GM21515 (cell line): ENCODE data around the gene NFASC.

Source experiments
- ATAC-seq: cut with Tn5 transposase; IDR thresholded peaks from one replicate; pipeline ENCODE4 v1.9.1; 2021; ENCODE audit not compliant: unreplicated experiment

Gene NFASC

DNA sequence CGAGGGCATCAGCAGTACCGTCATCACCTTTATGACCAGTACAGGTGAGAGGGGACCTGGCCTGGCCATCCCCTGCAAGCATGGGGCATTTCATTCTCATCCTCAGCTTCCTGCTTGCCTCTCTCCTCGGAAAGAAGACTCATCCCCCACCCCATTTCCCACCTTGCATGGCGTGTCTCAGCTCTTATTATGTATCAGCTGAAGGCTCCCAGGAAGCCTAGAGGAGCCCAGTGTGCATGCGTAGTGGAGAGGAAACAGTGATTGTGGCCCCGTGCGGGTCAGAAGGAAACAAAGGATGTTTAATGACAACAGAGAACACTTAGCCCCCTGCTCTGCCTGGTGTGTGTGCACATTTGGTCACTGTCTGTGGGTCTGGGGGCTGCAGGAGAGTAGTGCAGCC is 132.0 kb downstream of the NFASC start:
- no peak for ATAC-seq

DNA sequence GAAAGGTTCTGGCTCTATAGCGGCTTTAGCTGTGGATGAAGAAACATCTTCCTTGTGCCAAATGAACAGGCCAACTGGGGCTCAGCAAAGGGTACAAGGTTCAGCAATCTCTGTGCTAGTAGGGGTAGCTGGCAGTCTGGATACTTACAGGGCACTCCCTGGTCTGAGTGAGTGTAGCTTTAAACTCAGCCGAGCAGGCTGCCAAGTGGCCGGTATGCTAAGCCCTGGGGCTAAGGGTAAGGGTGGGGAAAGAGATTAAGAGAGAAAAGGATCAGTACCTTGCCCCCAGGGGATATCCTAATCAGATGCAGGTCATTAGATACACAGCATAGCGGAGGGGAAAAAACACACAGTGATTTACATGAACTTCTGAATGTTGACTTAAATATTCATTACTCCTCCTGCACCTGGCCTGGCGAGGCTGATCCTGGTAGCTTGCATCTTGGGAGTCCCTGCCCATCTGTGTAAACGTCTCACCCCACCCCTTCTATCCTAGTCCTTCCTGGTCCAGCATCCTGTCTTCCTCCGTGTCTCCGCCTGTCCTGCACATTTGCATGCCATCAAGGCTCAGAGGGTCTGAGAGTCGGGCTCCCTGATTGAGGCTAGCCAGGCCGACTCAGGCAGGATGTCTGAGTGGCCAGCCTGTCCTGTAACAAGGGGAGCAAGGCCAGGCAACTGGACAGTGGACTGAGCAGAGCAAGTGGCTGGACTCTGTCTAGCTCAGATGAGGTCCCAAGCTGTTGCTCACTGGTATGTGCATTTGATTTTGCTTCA is 132.9 kb downstream of the NFASC start:
- no peak for ATAC-seq

GRCh38 chr1:205004351-205004750 is 133.7 kb downstream of the NFASC start:
- ATAC-seq, result no peak

DNA sequence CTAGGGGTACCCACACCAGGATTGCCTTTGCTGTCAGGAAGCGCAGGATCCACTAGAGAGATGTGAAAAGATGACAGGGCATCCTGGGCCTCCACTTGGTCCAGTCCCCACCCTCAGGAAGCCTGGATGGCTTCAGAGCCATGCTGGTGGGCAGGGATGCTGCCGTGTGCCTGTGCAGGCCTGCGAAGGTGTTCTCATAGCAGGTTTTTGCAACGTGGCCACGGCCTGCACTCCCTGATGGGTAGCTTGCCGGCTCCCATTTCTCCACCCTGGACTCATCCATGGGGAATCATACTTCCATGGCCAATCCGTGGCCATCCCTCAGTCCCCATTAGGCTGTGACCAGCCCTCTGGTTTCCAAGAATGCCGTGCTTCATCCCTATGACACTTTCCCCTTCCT is 138.2 kb downstream of the NFASC start:
- ATAC-seq, result no peak

DNA sequence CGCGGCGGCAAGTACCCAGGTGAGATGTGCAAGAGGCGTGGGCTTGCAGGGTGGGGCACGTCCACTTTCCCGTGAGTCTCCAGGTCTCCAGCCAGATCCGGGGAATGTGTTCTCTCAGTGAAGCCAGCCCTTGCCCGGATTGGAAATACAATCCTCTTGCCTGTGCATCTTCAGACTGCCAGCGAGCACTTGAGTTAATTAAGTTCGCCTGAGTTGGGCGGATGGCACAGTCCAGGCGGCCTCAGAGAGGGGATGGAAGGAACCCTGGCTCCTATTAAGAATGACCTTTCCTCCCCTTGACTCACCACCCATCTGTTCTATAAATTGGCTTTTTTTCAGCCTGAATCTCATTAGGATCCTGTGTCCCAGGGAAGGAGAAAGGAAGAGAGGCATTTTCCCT is 139.0 kb downstream of the NFASC start:
- ATAC-seq, result no peak

GRCh38 chr1:205012391-205013140 is 141.9 kb downstream of the NFASC start:
- ATAC-seq, result no peak

DNA sequence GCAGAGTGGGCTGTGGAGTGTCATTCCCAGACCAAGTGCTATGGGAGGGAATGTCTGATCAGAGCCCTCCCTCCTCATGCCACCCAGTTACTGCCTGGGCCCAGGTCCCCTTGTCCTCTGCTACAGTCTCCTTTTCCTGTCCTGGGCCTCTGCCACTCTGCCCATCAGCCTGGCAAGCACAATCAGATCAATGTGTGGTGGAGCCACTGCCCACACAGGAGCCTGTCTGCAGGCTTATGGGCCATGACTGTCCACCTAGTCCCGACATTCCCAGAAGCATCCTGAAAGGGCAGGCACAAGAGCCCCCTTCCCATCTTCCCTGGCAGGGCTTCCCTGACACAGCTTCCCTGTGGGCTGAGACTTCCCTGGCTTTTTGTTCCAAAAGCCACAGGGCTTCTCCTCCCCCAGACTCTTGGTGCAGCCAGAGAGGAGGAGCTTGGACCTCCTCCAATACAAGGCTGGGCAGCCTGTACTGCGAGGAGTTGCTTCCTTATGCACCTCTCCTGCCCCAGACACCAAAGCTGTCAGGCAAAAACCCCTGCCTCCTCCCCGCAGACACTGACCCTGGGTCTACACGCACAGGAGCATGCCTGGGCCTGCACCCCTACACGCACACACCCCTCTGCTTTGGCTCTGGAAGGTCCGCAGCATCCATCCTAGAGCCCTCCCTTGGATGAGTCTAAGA is 143.2 kb downstream of the NFASC start:
- no peak for ATAC-seq

DNA sequence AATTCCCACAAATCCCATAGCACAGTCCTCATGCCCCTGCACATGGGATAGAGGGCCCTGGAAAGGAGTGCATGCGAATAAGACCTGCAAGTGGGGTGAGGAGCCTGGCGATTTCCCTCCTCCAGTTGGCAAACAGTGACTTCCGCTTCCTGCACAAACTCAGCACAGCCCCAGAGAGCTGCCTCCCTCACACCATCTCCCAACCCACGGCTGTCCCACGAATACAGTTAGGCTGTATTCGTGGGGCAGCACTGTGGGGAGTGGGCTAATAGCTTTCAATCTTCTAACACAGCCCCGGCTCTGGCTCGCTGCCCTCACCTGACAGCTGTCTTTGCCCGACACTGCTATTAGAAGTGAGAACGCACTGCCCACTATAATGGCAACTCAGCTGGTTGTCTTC is 144.1 kb downstream of the NFASC start:
- no peak for ATAC-seq

DNA sequence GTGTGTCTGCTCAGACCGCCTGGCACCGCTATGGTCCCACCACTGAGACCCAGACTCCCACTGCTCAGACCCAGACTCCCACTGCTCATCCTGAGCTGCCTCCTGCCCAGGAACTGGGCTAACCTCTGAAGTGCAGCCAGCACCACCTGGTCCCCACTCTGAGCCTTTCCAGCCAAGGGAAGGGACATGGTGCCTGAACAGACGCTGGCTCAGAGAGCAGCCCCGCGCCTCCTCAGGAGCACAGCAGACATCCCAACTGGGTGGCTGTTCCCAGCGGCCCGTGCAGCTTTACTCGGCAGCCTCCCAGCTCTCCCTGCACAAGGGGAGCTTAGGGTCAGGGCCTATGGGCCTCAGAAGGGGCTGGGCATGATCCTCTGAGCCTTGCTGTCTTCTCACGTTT is 144.6 kb downstream of the NFASC start:
- ATAC-seq, result no peak

GRCh38 chr1:205016075-205016474 is 145.4 kb downstream of the NFASC start:
- no peak for ATAC-seq

- ATAC-seq, result no peak
Measured at GRCh38 chr1:205016584-205016983, 145.9 kb downstream of the NFASC start.

DNA sequence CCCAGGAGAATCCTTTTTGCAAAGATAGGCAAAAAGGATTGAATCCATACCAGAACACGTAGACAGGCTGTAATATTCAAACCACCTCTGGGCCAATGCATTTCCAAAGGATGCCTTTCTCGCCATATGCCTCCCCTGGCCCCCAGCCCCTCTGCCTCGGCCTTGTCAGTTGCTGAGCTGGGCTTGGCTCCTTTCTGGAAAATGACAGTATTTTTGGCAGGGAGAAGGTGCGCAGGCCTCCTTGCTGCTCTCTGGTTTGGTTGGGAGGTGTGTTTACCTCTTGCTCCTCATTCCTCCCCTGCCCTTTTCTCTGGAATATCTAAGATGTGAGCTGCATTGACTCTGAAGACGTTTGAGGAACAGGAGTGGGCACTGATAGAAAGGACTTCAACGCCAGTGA is 146.3 kb downstream of the NFASC start:
- no peak for ATAC-seq

DNA sequence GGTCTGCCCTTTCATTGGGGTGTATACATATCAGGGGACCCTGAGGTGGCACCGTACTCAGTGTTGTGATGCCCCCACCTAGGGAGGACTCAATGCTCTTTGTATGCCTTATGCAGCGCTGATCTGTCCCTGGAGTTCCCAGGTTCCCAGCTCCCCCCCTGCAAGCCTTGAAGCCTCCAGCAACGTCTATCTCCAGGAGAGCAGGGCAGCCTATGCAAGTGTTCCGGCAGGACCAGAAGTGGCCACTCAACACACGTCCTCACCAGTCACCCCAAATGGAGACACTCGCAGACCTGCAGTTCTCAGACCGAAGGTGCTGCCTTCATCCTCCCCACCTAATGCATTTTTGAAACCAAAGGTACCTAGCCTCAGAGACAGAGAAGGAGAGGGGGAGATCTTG is 147.1 kb downstream of the NFASC start:
- ATAC-seq, result no peak

DNA sequence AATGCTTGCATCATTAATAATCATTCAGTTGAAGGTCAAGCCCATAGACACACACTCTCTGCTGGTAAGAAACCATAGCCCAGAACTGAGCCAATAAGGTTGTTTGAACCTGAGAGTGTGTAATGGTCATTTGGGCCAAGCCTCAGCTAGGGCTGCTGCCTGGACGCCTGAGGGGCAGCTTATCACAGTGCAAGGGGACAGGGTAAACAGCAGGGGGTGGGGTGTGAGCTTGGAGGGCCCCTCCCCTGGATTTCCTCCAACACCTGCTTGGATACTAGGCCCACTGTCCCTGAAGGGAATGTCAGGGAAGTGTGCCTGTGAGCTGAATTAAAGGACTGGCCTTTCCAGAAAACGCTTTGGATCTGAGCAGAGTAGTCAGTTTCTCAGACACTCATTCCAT is 147.7 kb downstream of the NFASC start:
- no peak for ATAC-seq

DNA sequence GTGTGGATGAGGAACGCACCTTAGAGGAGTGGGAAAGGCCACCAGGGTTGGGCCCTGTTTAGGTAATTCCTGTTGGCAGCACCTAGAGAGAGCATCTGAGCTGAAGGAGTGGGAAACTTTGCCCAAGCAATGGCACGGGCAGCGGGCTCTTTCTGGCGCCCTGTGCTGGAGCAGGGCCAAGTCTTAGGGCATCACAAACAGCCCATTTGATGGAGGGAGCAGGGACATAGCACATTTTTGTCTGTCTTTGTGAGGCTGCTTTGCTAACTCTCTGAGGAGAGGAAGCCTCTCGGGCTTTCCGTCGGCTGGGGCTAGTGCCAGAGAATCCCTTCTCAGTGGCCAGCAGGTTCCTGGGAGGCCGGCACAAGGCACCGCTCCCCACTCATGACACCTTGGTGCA is 149.8 kb downstream of the NFASC start:
- no peak for ATAC-seq

DNA sequence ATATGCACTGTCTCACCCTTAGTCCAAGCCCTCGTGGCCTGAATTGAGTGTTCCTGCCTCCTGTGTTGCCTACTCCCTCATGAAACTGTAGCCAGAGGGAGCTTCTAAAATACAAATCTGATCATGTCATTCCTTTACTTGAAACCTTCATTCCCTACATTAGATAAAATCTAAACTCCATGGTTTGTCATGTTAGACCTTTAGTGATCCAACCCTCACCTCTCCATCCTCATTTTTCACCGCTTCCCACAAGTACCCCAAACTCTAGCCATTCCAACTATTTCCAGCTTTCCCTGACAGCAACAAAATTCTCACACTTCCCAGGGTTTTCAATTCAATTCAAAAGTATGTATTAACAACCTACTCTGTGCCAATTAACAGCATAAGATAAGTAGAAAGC is 154.0 kb downstream of the NFASC start:
- ATAC-seq, result no peak

- ATAC-seq, result no peak
Measured at GRCh38 chr1:205025239-205025638, 154.6 kb downstream of the NFASC start.

DNA sequence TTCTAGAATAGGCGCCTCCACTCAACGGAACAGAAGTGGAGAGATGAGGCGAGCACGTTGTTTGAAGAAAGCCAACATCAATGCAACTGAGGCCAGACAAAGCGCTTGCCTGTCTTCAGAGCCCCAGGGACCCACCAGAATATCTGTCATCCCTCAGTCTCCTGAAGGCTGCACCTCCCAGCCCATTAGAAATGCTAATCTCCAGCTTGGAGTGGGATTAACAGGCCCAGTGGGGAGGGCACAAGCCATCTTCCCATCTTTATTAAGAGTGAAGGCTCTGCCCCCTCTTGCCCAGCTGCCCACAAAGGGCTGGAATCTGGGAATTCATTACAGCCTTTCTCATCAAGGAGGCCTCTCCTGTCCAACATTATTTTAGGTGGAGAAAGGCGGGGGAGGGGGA is 155.5 kb downstream of the NFASC start:
- no peak for ATAC-seq

DNA sequence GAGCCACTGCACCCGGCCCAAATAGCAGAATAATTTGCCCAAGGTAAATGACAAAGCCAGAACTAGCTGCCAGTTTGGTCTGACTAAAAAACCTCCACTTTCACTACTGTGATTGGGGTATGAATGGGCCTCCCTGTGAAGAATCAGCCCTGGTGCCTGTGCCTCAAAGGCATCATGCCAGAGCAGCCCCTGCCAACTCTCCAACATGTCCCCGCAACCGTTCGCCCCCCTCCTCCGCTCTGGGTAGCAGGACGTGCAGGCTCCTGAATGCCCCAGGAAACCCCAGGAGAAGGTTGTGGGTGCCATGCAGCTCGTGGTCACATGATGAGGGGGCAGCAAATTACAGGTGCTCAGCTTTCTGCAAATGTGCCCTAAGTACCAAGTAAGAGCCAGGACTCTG is 157.7 kb downstream of the NFASC start:
- ATAC-seq, result no peak

GRCh38 chr1:205028924-205029323 is 158.3 kb downstream of the NFASC start:
- no peak for ATAC-seq

GRCh38 chr1:205030241-205030640 is 159.6 kb downstream of the NFASC start:
- ATAC-seq, result no peak

GRCh38 chr1:205030896-205031295 is 160.2 kb downstream of the NFASC start:
- ATAC-seq, result no peak
